ENCODE measurements around the gene FGGY.

DNA sequence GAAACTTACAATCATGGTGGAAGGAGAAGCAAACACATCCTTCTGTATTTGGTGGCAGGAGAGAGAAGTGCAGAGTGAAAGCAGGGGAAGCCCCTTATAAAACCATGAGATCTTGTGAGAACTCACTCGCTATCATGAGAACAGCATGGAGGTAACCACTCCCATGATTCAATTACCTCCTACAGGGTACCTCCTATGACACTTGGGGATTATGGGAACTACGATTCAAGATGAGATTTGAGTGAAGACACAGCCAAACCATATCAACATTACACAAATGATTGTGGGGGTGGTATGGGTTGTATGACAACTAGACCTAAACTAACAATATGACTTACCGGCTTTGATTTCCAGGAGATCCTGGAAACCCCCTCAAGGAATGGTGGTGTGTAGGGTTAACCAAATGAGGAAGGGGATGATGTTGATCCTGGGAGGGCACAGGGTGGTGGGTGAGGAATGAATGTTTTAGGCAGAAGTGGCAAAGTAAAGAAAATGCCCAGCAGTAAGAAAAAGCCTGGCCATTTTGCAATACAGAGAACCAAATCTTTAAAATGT is 80.5 kb downstream of the FGGY start:
- TF ChIP-seq CTCF (conservative IDR thresholded peaks at IDR 0.05) (no peak), EZH2 (IDR thresholded peaks at IDR 0.05; ENCODE audit: low read depth) (no peak)
